Measurements from ENCODE around the gene COL9A3.
"Not testable (repeated sequence)": the region's sequence is repeated elsewhere in the genome, so short reads cannot be mapped to it uniquely, and the experiment has no call there.

COL9A3 gene

DNA sequence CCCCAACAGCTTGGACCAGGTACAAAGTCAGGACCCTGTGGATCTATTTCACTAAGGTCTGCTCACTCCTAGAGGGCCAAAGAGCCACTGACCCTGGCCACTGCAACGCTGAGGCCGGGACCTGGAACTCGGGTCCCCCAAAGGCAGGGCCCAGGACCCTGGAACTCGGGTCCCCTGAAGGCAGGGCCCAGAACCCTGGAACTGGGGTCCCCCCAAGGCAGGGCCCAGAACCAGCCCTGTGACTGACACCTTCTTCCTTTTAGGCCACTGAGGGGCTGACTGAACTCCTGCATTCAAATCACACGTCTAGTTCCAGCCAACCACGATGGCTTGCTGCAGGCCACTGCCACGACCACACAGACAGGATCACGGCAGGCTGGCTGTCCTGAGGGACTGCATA is 35.3 kb downstream of the COL9A3 start:
- Mint-ChIP-seq H3K36me3 (ENCODE audit: low read depth) (peaks cover 36% of the 10 kb centered on the region), H3K4me1 (peaks cover 8% of the 10 kb centered on the region), H3K27ac (no peak overlapping the region), H3K4me3 (no peak overlapping the region), H3K27me3 (ENCODE audit: low read depth) (peaks cover 3% of the 10 kb centered on the region), H3K9me3 (no peaks in the 10 kb centered on the region)
- TF ChIP-seq, protein P1, sequence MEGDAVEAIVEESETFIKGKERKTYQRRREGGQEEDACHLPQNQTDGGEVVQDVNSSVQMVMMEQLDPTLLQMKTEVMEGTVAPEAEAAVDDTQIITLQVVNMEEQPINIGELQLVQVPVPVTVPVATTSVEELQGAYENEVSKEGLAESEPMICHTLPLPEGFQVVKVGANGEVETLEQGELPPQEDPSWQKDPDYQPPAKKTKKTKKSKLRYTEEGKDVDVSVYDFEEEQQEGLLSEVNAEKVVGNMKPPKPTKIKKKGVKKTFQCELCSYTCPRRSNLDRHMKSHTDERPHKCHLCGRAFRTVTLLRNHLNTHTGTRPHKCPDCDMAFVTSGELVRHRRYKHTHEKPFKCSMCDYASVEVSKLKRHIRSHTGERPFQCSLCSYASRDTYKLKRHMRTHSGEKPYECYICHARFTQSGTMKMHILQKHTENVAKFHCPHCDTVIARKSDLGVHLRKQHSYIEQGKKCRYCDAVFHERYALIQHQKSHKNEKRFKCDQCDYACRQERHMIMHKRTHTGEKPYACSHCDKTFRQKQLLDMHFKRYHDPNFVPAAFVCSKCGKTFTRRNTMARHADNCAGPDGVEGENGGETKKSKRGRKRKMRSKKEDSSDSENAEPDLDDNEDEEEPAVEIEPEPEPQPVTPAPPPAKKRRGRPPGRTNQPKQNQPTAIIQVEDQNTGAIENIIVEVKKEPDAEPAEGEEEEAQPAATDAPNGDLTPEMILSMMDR (IDR thresholded peaks at IDR 0.05; ENCODE audit: unreplicated experiment in 3 of 3): no peak

- peaks cover 1% of the 10 kb centered on the region for H3K27me3 Mint-ChIP-seq (ENCODE audit: low read depth)
- H3K9me3 Mint-ChIP-seq: no peaks in the 10 kb centered on the region
- TF ChIP-seq, protein P1 (IDR thresholded peaks at IDR 0.05; ENCODE audit: unreplicated experiment in 3 of 3): no peak
These were observed 36.0 kb downstream of the COL9A3 start for GRCh38 chr20:62852841-62853240.

GRCh38 chr20:62853304-62853703 is 36.5 kb downstream of the COL9A3 start:
- H3K36me3 Mint-ChIP-seq (ENCODE audit: low read depth): peaks cover 36% of the 10 kb centered on the region
- not testable (repeated sequence) for H3K4me3 Mint-ChIP-seq; H3K4me1 Mint-ChIP-seq; H3K9me3 Mint-ChIP-seq; H3K27me3 Mint-ChIP-seq (ENCODE audit: low read depth); H3K27ac Mint-ChIP-seq

More at GRCh38 chr20:62852841-62853240, 36.0 kb downstream of the COL9A3 start:
- peaks cover 38% of the 10 kb centered on the region for H3K36me3 Mint-ChIP-seq (ENCODE audit: low read depth)
- H3K4me1 Mint-ChIP-seq: peaks cover 2% of the 10 kb centered on the region
- no peak overlapping the region for H3K4me3 Mint-ChIP-seq
- H3K27ac Mint-ChIP-seq: no peak overlapping the region

DNA sequence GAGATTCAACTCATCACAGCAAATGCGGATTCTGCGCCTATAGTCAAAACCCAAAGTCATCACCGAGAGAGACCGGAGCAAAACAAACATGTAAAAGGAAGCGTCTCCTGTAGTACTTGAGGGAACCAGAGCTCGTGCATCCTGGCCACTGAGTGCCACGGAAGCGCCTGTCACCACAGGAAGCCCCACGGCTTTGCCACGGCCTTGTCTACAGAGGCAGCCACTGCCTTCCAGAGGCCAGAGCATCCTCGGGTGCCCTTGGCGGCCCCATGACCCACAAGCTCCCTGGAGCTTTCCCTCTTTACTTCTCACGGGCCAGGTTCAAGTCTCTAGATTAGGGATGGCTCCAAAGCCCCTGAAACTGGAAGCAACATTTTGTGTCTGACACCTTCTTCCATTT is 37.3 kb downstream of the COL9A3 start:
- no peaks in the 10 kb centered on the region for H3K9me3 Mint-ChIP-seq
- TF ChIP-seq, protein P1 (IDR thresholded peaks at IDR 0.05; ENCODE audit: unreplicated experiment in 3 of 3): no peak
- peaks cover 36% of the 10 kb centered on the region for H3K36me3 Mint-ChIP-seq (ENCODE audit: low read depth)
- H3K4me1 Mint-ChIP-seq: peaks cover 8% of the 10 kb centered on the region
- no peak overlapping the region for H3K4me3 Mint-ChIP-seq
- H3K27ac Mint-ChIP-seq: no peak overlapping the region
- peaks cover 3% of the 10 kb centered on the region for H3K27me3 Mint-ChIP-seq (ENCODE audit: low read depth)

DNA sequence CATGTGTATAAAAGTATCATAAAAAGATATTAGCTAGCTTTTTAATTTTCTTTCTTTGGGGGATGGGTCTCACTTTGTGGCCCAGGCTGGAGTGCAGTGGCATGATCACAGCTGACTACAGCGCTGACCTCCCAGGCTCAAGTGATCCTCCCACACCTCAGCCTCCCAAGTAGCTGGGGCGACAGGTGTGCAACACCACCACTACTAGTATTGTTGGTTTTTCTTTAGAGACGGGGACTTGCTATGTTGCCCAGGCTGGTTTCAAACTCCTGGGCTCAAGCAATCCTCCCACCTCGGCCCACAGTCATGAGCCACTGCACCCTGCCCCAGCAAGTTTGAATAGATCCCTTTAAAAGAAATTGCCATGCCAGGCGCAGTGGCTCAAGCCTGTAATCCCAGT is 38.3 kb downstream of the COL9A3 start:
- H3K27ac Mint-ChIP-seq: no peak overlapping the region
- TF ChIP-seq, protein P1 (IDR thresholded peaks at IDR 0.05; ENCODE audit: unreplicated experiment in 3 of 3): no peak
- H3K36me3 Mint-ChIP-seq (ENCODE audit: low read depth): peaks cover 32% of the 10 kb centered on the region
- peaks cover 9% of the 10 kb centered on the region for H3K27me3 Mint-ChIP-seq (ENCODE audit: low read depth)
- H3K4me3 Mint-ChIP-seq: no peak overlapping the region
- no peaks in the 10 kb centered on the region for H3K9me3 Mint-ChIP-seq
- H3K4me1 Mint-ChIP-seq: peaks cover 16% of the 10 kb centered on the region

- TF ChIP-seq, protein P1 (IDR thresholded peaks at IDR 0.05; ENCODE audit: unreplicated experiment in 3 of 3): no peak
- peaks cover 20% of the 10 kb centered on the region for H3K4me1 Mint-ChIP-seq
- no peak overlapping the region for H3K27ac Mint-ChIP-seq
- H3K4me3 Mint-ChIP-seq: no peak overlapping the region
- peaks cover 32% of the 10 kb centered on the region for H3K36me3 Mint-ChIP-seq (ENCODE audit: low read depth)
- H3K27me3 Mint-ChIP-seq (ENCODE audit: low read depth): peaks cover 14% of the 10 kb centered on the region
- H3K9me3 Mint-ChIP-seq: no peaks in the 10 kb centered on the region
These were observed 40.2 kb downstream of the COL9A3 start for GRCh38 chr20:62856931-62857619.

Data from nephron (organoid).